Left lung (tissue), 10 donors: ENCODE measurements around the gene SSR3. TPM values are rescaled to one million over a fixed set of nuclear protein-coding genes. Genes with fewer than 3 reads are reported as not detected.

Source experiments
- ATAC-seq: fragments of 200-7000 bp; cut with Tn5 transposase; one replicate; pipeline ENCODE4 v1.9.1; 2020; ENCODE audit warnings: moderate library complexity
- DNase-seq, 4 donors: peaks; one replicate each; pipeline ENCODE4 v3.0.0-alpha.2; 2013 to 2020
- H3K27ac ChIP-seq, 2 donors: fragments of 200-600 bp; sonication (generic) in 1 of 2; one replicate each; pipeline versions ENCODE4 v1.5.0 to v1.8.0; 2020 to 2021
- H3K27me3 ChIP-seq, 2 donors: fragments of 200-600 bp; sonication (generic) in 1 of 2; one replicate each; pipeline versions ENCODE4 v1.5.0 to v1.8.0; 2020 to 2021
- H3K36me3 ChIP-seq, 2 donors: fragments of 200-600 bp; sonication (generic) in 1 of 2; one replicate each; pipeline versions ENCODE4 v1.5.0 to v1.8.0; 2020 to 2021
- H3K4me1 ChIP-seq, 2 donors: fragments of 200-600 bp; one replicate each; pipeline ENCODE4 v1.8.0; 2021
- H3K4me3 ChIP-seq, 2 donors: fragments of 200-600 bp; sonication (generic) in 1 of 2; one replicate each; pipeline versions ENCODE4 v1.5.0 to v1.8.0; 2020 to 2021; ENCODE audit warnings: mild to moderate bottlenecking in 1 of 2
- H3K9me3 ChIP-seq, 2 donors: fragments of 200-600 bp; sonication (generic) in 1 of 2; one replicate each; pipeline versions ENCODE4 v1.5.0 to v1.8.0; 2020 to 2021
- CTCF ChIP-seq, 2 donors: fragments of 200-600 bp; sonication (generic) in 1 of 2; IDR thresholded peaks; one replicate each; pipeline versions ENCODE4 v1.5.0 to v1.8.0; 2021; ENCODE audit warnings: antibody characterized with exemption in 2 of 2
- intact Hi-C, 2 donors: fragments of 100-400 bp; cut with DNase I; formaldehyde crosslinking; loops; one replicate each; pipeline versions ENCODE4 v1.11.2 to v1.14.2; 2022
- polyA plus RNA-seq, 6 donors: library from polyadenylated mRNA; unstranded; fragments of 120-200 nt; gene quantifications; one replicate each; pipeline ENCODE4 v1.2.1, GENCODE V29; 2013; ENCODE audit not compliant: insufficient read length in 6 of 6
- total RNA-seq, 2 donors: library from RNA; stranded (reverse); fragmentation: NEBNext Ultra II Directional; extraction: Animal tissue kit (Norgen Biotek cat#: 25700); gene quantifications; one replicate each; pipeline ENCODE4 v1.2.1, GENCODE V29; 2021
- donor health status: DM: no; HTN: yes; CAD: no.
- donor health status: DM: no; HTN: no; CAD: no.

SSR3 gene
- total and polyA plus RNA-seq, 8 donors = 94.3 to 336 (median 125) TPM

- intact Hi-C loops = no loop called here
- no peak for ATAC-seq
- H3K27me3 ChIP-seq = no peaks in the 10 kb centered on the region
- no peaks in the 10 kb centered on the region for H3K9me3 ChIP-seq
- DNase-seq = no peak
- H3K27ac ChIP-seq = no peak overlapping the region
- H3K36me3 ChIP-seq = no peaks in the 10 kb centered on the region
- no peak for TF ChIP-seq CTCF (IDR thresholded peaks at IDR 0.05)
- no peaks in the 10 kb centered on the region for H3K4me1 ChIP-seq
- H3K4me3 ChIP-seq = no peak overlapping the region
Observed at GRCh38 chr3:156498307-156498706, 56.6 kb downstream of the SSR3 start.

GRCh38 chr3:156497326-156497725, 57.6 kb downstream of the SSR3 start:
- no peak for TF ChIP-seq CTCF (IDR thresholded peaks at IDR 0.05)
- H3K27ac ChIP-seq = no peak overlapping the region
- intact Hi-C loops = no loop called here
- no peak overlapping the region for H3K4me3 ChIP-seq
- no peaks in the 10 kb centered on the region for H3K4me1 ChIP-seq
- no peaks in the 10 kb centered on the region for H3K36me3 ChIP-seq
- H3K27me3 ChIP-seq = no peaks in the 10 kb centered on the region
- DNase-seq (no peak), ATAC-seq (no peak)
- H3K9me3 ChIP-seq = no peaks in the 10 kb centered on the region

- no peaks in the 10 kb centered on the region for H3K36me3 ChIP-seq
- H3K9me3 ChIP-seq = no peaks in the 10 kb centered on the region
- TF ChIP-seq CTCF (IDR thresholded peaks at IDR 0.05) = no peak
- intact Hi-C loops = no loop called here
- H3K27ac ChIP-seq = no peak overlapping the region
- H3K27me3 ChIP-seq = no peaks in the 10 kb centered on the region
- no peaks in the 10 kb centered on the region for H3K4me1 ChIP-seq
- ATAC-seq = no peak
- no peak for DNase-seq
- no peak overlapping the region for H3K4me3 ChIP-seq
Observed at GRCh38 chr3:156495816-156496215, 59.1 kb downstream of the SSR3 start.

GRCh38 chr3:156493887-156494286, 61.0 kb downstream of the SSR3 start:
- Histone ChIP-seq H3K27me3 (no peaks in the 10 kb centered on the region), H3K4me1 (no peaks in the 10 kb centered on the region), H3K9me3 (no peaks in the 10 kb centered on the region), H3K4me3 (no peak overlapping the region), H3K36me3 (no peaks in the 10 kb centered on the region), H3K27ac (no peak overlapping the region)
- intact Hi-C loops = no loop called here
- DNase-seq = no peak
- no peak for ATAC-seq
- no peak for TF ChIP-seq CTCF (IDR thresholded peaks at IDR 0.05)

- Histone ChIP-seq H3K4me1 (no peaks in the 10 kb centered on the region), H3K9me3 (no peaks in the 10 kb centered on the region), H3K36me3 (no peaks in the 10 kb centered on the region), H3K27me3 (no peaks in the 10 kb centered on the region), H3K27ac (no peak overlapping the region), H3K4me3 (no peak overlapping the region)
- intact Hi-C loops = no loop called here
- DNase-seq = no peak
- no peak for TF ChIP-seq CTCF (IDR thresholded peaks at IDR 0.05)
- ATAC-seq = no peak
Observed at GRCh38 chr3:156492801-156493261, 62.1 kb downstream of the SSR3 start.
